ENCODE results near the gene SNX10.

The SNX10 gene

DNA sequence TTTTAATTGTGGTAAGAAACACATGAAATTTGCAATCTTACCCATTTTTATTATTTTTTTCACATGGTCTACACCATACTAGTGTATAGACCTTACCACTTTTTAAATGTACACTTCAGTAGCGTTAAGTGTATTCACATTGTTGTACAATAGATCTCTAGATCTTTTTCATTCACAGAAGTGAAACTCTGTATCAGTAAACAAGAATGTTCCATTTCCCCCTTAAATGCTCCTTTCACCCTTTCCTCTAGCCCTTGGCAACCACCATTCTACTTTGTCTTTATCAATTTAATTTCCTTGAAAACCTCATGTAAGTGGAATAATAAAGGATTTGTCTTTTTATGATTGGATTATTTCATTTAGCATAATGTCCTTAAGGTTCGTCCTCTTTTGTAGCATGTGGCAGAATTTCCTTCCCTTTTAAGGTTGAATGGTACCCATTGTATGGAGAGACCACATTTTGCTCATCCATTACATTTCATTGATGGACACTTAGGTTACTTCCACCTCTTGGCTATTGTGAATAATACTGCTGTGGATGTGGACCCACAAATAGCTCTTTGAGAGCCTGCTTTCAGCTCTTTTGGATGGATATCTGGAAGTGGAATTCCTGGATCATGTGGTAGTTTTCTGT, 45.7 kb downstream of the SNX10 start:
- DNase-seq (ENCODE audit: low read depth) = no peak

DNA sequence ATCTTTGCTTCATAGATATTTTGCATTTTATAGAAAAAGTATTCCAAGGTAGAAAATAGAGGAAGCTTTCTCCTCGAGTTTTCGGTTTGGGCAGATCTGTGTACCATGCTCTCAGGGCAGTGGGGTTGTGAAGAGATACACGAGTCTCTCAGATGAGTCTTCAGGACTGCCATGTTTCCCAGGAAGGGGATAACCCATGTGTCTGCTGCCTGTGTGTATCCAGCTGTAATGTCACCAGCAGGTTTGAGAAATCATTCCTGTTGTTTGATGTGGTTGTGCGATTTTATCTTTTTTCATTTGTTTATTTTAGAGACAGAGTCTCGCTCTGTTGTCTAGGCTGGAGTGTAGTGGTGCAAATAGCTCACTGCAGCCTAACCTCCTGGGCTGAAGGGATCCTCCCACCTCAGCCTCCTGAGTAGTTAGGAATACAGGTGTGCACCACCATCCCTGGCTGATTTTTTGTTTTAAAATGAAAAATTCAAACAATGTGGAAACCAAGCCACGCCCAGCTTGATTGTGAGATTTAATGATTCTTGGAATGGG, 48.9 kb downstream of the SNX10 start:
- DNase-seq (ENCODE audit: low read depth) = no peak

DNA sequence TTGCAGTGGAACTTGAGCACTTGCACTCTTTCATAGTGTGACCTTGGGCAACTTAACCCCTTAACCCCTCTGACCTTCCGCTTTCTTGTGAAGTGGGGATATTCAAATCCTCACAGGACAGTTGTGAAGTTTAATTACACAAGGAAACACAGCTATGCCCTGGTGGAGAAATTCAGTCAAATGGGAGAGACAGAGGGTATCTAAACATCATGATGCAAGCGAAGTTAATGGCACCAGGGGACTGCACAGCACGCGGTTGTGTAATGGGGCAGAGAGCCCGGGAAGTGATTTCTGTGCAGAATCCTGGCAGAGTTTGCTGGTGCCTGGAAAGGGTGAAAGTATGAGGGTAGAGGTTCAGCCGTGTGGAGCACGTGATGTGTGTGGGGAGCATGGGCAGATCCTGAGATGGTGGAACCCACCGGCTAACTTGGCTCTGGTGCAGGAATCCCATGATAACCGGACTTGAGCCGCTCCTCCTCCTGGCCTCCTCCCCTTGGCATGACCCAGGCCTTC, 51.7 kb downstream of the SNX10 start:
- DNase-seq (ENCODE audit: low read depth) = no peak

- no peak for DNase-seq (ENCODE audit: low read depth)
Observed at GRCh38 chr7:26343837-26344236, 52.2 kb downstream of the SNX10 start.

GRCh38 chr7:26345202-26345601, 53.5 kb downstream of the SNX10 start:
- DNase-seq (ENCODE audit: low read depth) = no peak

- no peak for DNase-seq (ENCODE audit: low read depth)
Observed at GRCh38 chr7:26345837-26346236, 54.2 kb downstream of the SNX10 start.

DNA sequence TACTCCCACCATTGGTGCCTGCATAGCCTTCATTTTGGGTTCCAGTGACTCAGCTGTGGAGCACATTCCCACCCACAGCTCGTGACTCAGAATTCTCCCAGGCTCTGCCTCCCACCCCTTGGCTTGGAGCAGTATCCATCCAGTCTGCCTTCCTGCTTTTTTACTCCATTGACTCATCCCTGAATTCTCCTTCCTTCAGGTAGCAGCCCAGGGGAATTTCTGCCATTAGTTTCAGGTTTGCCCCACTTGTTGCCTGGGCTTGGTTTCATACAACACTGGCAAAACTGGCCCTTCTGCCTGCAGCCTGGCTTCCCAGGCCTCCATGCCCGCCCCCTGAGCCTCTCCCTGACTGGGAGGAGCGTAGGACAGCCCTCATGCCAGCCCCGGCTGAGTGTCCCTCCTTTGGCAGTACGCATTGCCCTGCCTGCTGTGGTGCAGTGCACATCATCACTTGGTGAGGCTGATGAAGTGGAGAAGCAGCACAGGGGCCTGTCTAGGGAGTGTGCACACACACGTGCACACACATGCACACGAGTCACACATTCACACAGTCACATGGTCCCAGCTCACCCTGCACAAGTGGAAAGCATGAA, 55.0 kb downstream of the SNX10 start:
- DNase-seq (ENCODE audit: low read depth) = no peak

- DNase-seq (ENCODE audit: low read depth) = no peak
Observed at GRCh38 chr7:26348234-26348851, 56.7 kb downstream of the SNX10 start.

DNA sequence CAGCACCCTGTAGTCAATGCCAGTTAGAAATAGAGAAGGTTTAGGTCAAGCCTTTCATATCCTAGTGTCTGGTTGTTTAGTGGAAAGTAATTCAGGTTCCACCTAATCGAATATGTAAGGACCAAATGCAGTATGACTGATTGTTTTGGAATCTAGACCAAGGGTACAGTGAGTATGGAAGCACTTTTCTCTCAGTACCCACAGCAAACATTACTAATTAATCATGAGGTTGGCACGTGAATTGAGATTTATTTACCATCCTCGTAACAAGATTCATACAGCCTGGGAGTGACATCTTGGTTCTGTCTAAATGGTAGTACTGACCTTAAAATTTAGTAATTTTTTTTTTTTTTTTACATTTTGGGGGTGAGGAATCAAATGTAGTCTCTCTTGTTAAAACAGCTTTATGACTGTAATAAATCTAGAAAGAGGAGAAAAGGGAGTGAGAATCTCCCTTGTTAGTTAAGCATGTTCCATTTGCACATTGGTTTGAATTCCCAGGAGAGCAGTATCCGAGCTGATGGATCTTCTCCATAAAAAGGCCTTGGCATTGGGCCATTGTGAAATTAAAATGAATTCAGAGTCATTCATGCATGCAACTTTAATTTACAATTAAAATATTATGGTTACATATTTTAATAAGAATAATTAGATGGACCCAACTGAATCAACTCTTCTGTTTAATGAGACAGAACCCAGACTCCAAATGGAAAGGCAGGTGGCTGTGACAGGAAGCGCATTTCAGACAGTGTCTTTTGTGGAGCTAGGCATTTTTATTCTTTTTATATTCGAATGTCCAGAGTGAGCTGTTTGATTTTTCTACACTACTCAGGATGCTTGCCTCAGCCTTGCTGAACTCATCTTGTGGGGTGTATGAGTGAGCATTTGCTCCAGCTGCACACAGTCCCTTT, 57.6 kb downstream of the SNX10 start:
- DNase-seq (ENCODE audit: low read depth) = no peak

DNA sequence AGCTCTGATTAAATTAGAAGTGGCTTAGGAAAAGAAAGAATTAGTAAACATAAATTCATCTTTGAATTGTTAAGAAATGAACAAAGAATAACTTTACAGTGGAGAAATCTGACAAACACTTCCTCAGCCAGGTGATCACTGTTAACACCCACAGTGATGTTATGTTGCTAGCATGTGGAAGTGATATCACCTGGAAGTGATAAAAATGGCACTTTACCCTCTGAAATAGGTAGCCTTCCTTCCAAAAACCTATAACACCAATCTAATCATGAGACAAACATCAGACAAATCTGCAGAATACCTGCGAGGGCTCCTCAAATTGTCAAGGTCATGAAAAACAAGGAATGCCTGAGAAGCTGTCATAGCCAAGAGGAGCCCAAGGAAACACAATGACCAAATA, 59.5 kb downstream of the SNX10 start:
- no peak for DNase-seq (ENCODE audit: low read depth)

GRCh38 chr7:26356229-26356628, 64.6 kb downstream of the SNX10 start:
- no peak for DNase-seq (ENCODE audit: low read depth)

- DNase-seq (ENCODE audit: low read depth) = no peak
Observed at GRCh38 chr7:26356929-26357798, 65.5 kb downstream of the SNX10 start.

GRCh38 chr7:26357799-26358151, 66.1 kb downstream of the SNX10 start:
- no peak for DNase-seq (ENCODE audit: low read depth)

GRCh38 chr7:26360650-26361049, 69.0 kb downstream of the SNX10 start:
- DNase-seq (ENCODE audit: low read depth) = no peak

DNA sequence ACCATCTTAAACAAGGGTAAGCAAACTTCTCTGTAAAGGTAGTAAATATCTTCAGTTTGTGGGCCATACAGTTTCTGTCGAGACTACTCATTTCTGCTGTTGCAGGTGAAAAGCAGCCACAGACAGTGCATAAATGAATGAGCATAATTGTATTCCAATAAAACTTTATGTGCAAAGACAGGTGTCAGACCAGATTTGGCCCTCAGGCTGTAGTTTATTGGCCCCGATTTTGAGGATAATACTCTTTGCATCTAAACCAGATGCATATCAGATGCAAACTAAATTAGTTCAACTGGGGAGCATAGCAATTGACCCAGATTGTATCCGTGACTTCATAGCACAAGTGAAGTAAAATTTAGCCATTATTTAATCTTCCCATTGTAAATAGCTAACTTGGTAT, 70.0 kb downstream of the SNX10 start:
- DNase-seq (ENCODE audit: low read depth) = no peak

DNA sequence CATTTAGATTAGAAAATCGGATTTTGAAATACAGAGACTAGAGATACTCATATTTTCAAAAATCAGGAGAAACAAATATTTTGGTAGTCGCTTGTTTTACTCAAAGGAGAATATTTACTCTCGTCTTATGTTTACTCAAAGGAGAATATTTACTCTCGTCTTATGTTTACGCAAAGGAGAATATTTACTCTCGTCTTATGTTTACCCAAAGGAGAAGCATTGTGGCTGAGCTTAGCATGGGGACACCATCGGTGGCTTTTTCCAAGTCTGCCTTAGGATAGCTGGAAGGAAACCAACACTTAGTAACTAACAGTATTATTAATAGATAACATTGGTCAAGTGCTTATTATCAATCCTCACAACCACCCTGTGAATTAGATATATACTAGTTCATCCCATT, 71.8 kb downstream of the SNX10 start:
- DNase-seq (ENCODE audit: low read depth) = no peak

DNA sequence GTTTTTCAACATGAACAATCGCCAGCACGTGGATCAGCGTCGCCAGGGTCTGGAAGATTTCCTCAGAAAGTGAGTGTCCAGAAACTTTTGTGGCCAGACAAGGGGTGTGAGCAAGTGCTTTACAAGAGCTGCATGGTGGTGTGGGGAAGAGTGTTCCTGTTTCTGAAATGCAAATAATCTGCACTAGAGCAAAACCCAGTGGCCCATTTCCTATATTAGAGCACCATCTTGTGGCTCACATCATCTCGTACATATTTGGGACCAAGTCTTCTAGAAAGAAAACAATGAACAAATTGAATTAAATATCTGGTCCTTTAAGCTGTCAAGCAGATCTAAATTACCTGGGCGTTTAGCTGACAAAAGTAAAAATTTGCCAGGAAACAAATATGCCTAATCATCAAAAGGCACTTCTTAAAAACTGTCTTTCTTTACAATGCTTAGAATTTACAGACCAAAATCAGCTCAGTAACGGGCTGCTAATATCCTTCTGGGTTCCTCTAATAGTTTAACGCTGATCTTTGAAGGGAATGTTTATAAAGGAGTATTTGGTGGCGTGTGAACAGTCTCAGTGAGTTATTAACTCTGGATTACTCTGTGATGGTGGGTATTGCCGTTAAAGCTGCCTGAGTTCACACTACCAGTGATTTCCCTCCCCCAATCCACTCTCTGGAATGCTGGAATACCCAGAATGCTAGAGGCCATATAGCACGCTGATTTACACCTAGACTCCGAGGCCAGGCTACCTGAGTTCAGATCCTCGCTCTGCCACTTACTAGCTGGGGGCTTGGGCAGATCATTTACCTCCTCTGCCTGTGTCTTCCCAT, 73.6 kb downstream of the SNX10 start:
- DNase-seq (ENCODE audit: low read depth) = peak; percentile 31

GRCh38 chr7:26365901-26366275, 74.2 kb downstream of the SNX10 start:
- no peak for DNase-seq (ENCODE audit: low read depth)

DNA sequence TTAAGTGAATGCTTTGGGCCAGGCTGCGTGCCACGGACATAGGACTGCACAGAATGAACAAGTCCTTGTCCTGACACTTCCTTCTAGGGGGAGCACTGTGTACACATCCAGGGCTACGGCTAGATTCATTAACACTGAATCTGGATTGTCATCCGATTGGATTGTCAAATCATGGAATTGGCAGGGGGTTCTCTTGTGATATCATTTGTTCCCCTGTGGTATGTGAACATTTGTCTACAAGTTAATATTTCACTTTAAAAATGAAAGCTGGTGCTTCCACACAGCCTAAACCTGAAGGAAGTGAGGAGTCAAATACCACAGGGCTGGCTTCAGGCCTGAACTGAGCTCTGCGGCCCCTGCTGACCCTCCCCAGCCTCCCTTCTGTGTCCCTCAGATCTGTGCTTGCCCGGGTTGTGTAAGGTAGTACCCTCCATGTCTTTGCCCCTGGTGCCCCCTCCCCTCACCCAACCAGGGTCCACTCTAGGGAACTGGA, 75.6 kb downstream of the SNX10 start:
- no peak for DNase-seq (ENCODE audit: low read depth)

DNA sequence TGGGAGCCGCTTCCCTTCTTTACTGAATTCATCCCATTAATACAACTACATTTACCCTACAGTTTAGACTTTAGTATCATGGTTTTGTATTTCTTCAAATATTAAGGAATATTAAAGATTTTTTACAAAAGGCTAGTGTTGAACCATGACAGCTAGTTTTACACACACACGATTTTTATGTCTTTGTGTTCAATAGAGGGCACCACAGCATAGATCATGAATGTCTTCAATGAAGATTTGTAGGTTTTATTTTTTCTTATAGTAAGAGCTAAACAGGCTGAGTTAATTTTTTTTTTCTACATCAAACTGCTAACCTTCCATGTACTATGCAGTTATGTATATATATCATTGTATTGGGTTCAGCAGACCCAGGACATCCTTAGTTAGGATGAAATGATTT, 76.9 kb downstream of the SNX10 start:
- no peak for DNase-seq (ENCODE audit: low read depth)

Data from GM04504 (cell line).